Lower lobe of right lung (tissue), 2 donors: ENCODE results near the gene GP1BB. TPM values are rescaled to one million over a fixed set of nuclear protein-coding genes. Genes with fewer than 3 reads are reported as not detected.

ENCODE experiments used
- ATAC-seq, 2 donors: fragments of 200-7000 bp; cut with Tn5 transposase; one replicate each; pipeline ENCODE4 v1.9.1; 2020 to 2022; ENCODE audit warnings: mild to moderate bottlenecking in 2 of 2, moderate library complexity in 2 of 2
- DNase-seq: peaks from one replicate; pipeline ENCODE4 v3.0.0-alpha.2; 2020
- H3K27ac ChIP-seq: fragments of 200-600 bp; one replicate; pipeline ENCODE4 v1.8.0; 2022
- H3K27me3 ChIP-seq: fragments of 200-600 bp; one replicate; pipeline ENCODE4 v1.8.0; 2022; ENCODE audit warnings: low read depth
- H3K36me3 ChIP-seq: fragments of 200-600 bp; one replicate; pipeline ENCODE4 v1.8.0; 2022; ENCODE audit warnings: mild to moderate bottlenecking
- H3K4me1 ChIP-seq: fragments of 200-600 bp; one replicate; pipeline ENCODE4 v1.8.0; 2022
- H3K4me3 ChIP-seq: fragments of 200-600 bp; one replicate; pipeline ENCODE4 v1.8.0; 2022; ENCODE audit warnings: mild to moderate bottlenecking
- H3K9me3 ChIP-seq: fragments of 200-600 bp; one replicate; pipeline ENCODE4 v1.8.0; 2022
- intact Hi-C: fragments of 100-400 bp; cut with DNase I; formaldehyde crosslinking; loops from one replicate; pipeline ENCODE4 v1.11.0; 2022
- total RNA-seq: library from RNA; stranded (reverse); fragmentation: NEBNext Ultra II Directional; extraction: Animal tissue kit (Norgen Biotek cat#: 25700); gene quantifications from one replicate; pipeline ENCODE4 v1.2.1, GENCODE V29; 2021
- TF ChIP-seq, protein P1 (sequence below): fragments of 200-600 bp; IDR thresholded peaks from one replicate; pipeline ENCODE4 v1.8.0; 2022; ENCODE audit warnings: antibody characterized with exemption, mild to moderate bottlenecking
- donor health status: DM: no; HTN: yes; CAD: no; lungs with severe emphysema.

GP1BB gene
- total RNA-seq, 1 donor from 2014 or later = 2.8 TPM

DNA sequence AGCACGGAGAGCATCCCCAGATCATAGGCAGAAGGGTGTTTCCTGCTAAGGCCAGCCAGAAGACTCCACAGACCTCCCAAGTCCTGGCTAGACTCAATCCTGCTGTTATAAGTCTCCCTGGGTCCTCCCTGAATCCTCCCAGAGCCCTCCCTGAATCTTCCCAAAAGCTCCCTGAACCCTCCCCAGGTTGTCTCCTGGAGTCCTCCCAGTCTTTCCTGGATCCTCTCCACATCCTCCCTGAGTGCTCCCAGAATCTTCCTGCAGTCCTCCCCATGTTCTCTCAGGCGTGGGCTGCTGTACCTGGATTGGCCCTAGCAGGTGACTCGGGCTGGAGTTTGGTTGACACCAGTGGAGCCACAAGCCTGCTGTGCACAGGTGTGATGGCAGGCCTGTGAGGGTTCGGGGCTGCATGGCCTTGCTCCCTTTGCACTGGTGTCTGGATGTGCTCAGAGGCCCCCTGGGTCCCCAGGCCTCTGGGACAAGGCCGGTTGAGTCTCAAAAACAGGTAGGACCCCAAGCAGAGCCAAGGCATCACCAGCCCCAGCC lies 11.6 kb downstream of the GP1BB start:
- ATAC-seq = no peak
- Histone ChIP-seq H3K4me3 (no peak overlapping the region), H3K27me3 (peaks cover 13% of the 10 kb centered on the region), H3K9me3 (no peaks in the 10 kb centered on the region), H3K27ac (no peak overlapping the region), H3K36me3 (no peaks in the 10 kb centered on the region), H3K4me1 (peaks cover 11% of the 10 kb centered on the region)
- TF ChIP-seq, protein P1, sequence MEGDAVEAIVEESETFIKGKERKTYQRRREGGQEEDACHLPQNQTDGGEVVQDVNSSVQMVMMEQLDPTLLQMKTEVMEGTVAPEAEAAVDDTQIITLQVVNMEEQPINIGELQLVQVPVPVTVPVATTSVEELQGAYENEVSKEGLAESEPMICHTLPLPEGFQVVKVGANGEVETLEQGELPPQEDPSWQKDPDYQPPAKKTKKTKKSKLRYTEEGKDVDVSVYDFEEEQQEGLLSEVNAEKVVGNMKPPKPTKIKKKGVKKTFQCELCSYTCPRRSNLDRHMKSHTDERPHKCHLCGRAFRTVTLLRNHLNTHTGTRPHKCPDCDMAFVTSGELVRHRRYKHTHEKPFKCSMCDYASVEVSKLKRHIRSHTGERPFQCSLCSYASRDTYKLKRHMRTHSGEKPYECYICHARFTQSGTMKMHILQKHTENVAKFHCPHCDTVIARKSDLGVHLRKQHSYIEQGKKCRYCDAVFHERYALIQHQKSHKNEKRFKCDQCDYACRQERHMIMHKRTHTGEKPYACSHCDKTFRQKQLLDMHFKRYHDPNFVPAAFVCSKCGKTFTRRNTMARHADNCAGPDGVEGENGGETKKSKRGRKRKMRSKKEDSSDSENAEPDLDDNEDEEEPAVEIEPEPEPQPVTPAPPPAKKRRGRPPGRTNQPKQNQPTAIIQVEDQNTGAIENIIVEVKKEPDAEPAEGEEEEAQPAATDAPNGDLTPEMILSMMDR = no peak
- intact Hi-C loops = no loop called here
- DNase-seq = no peak

DNA sequence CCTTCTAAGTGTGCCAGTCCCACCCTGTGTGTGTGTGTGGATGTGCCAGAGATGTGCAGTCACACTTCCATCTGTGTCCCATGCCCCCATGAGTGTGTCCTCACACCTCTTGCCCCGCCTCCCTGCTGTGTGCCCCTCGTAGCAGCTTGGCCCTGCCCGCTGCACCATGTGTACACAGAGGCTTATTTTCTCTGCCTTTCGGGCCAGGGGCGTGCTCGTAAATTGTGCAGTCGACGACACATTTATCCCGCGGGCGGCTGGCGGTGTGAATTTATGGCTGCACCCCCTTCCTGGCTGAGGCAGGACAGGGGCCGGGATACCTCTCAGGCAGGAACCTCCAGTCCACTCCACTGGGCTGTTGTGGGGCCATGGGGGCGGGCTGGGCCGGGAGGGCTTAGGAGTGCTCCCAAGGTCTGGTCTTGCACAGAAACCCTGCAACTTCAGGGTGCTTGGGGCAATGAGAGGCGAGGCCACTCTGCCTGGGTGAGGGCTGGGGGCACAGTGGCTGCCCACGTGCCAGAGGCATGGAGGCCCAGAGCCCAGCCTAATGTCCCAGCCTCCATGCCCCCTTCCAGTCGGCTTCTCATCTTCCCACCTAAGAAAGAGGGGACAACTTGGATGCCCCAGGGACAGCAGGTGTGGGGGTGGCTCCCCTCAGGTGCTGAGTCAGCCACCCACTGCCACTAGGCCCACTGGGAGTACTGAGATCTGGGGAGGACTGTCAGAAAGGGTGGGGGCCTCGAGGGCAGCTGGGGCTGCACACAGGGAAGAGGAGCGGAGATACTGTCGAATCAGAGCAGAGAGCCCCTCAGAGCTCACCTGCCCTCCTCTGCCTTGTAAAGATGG lies 12.5 kb downstream of the GP1BB start:
- no peaks in the 10 kb centered on the region for H3K9me3 ChIP-seq
- peaks cover 13% of the 10 kb centered on the region for H3K27me3 ChIP-seq
- H3K4me1 ChIP-seq = peaks cover 3% of the 10 kb centered on the region
- no peak overlapping the region for H3K4me3 ChIP-seq
- ATAC-seq = no peak
- no peaks in the 10 kb centered on the region for H3K36me3 ChIP-seq
- DNase-seq = no peak
- TF ChIP-seq, protein P1 = no peak
- H3K27ac ChIP-seq = no peak overlapping the region
- intact Hi-C loops = no loop called here

DNA sequence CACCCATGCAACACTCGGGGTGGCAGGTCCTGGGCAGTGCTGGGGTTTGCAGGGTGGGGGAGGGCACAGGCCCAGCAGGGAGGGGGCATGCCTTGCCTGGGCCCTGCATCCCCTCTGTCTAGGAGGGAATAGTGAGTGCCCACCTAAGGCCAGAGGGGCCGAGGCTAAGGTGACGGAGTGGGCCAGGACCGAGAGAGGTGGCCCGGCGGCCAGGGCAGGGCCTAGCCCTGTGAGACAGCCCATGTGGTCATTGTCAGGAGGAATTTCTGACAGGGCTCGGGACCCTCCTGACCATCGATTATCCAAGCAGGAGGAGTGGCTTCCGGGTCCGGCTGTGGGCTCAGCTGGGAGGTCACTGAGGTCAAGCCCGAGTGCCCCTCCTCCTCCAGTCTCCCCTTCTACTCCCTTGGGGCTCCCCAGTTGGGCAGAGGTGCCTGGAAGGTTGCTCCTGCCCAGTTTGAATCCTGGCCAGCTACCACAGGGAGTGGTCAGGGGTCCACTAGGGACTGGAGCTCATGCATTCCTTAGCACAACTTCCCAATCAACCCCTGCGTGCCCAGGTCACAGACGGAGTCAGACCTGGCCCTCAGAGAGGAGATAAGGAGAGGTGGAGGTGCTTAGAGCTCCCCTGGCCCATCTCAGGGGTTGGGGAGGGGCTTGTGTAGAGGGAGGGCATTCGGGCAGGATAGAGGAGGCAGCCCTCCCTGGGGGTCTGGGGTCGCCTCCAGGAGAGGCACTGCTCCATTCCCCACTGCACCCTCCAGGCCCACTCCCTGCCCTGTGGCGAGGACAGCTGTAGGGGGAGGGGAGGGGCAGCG lies 14.7 kb downstream of the GP1BB start:
- ATAC-seq (no peak), DNase-seq (no peak)
- Histone ChIP-seq H3K9me3 (no peaks in the 10 kb centered on the region), H3K4me1 (no peaks in the 10 kb centered on the region), H3K27me3 (peaks cover 7% of the 10 kb centered on the region), H3K36me3 (no peaks in the 10 kb centered on the region), H3K27ac (no peak overlapping the region), H3K4me3 (no peak overlapping the region)
- intact Hi-C loops = no loop called here
- TF ChIP-seq, protein P1 = no peak

DNA sequence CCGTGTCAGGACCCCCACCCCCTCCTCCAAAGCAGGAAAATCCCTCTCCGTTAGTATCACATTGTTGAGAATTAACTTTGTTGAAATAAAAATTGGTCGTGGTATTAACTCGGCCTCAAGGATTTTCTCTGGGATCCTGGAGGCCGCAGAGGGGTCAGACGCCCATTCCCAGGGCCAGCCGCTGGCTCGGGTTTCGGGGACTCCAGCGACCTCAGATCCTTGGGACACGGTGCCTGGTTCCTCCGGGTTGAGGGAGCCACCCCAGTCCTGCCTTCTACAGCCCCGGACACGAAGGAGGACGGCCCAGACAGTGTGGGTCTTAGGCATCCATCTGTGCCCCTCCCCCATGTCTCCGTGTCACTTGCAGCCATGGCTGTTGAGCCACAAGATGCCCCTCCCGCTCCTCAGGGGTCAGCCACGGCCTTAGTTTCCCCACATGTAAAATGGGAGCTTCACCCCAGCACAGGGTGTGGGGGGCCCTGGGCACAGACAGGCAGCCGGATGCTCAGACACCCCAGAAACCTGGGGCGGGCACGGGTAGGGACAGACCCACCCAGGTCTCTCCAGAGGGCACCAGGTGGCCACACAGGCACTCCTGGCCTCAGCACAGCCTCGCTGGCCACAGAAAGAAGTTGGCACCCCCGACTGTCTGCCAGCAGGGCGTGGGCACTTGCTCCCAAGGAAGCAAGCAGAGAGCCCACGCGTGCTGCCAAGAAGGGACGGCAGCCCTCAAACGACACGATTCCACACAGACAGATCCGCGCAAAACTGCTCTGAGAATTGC lies 15.5 kb downstream of the GP1BB start:
- ATAC-seq = no peak
- Histone ChIP-seq H3K4me3 (no peak overlapping the region), H3K27me3 (peaks cover 7% of the 10 kb centered on the region), H3K36me3 (no peaks in the 10 kb centered on the region), H3K9me3 (no peaks in the 10 kb centered on the region), H3K27ac (no peak overlapping the region), H3K4me1 (no peaks in the 10 kb centered on the region)
- intact Hi-C loops = no loop called here
- DNase-seq = no peak
- TF ChIP-seq, protein P1 = no peak

DNA sequence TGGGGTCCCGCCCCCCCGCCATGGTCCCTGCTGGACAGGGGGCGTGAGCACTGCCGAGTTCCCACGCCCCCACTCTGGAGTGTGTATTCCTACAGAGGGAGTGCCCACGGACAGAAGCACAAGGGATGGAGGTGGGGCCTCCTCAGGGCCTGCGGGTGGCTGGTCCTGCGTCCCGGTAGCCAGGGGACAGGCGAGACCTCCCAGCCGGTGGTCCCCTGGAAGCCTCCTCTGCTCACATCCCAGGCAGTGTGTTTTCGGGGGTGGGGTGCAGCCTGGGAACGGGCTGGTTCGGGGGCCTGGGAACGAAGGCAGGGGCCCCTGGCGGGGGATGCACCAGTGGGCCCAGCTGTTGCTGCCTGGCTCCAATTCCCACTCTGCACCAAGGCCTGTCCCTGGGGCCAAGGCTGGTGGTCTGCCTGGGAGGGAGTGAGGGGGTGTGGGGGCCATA lies 16.1 kb downstream of the GP1BB start:
- H3K27ac ChIP-seq = no peak overlapping the region
- no peak overlapping the region for H3K4me3 ChIP-seq
- no peaks in the 10 kb centered on the region for H3K9me3 ChIP-seq
- ATAC-seq (no peak), DNase-seq (no peak)
- intact Hi-C loops = no loop called here
- H3K4me1 ChIP-seq = no peaks in the 10 kb centered on the region
- no peaks in the 10 kb centered on the region for H3K36me3 ChIP-seq
- TF ChIP-seq, protein P1 = no peak
- peaks cover 7% of the 10 kb centered on the region for H3K27me3 ChIP-seq
